Neural progenitor cell (in vitro differentiated cells): ENCODE results near the gene UTY. TPM values are rescaled to one million over a fixed set of nuclear protein-coding genes. Genes with fewer than 3 reads are reported as not detected.

Experiments
- DNase-seq: peaks from one replicate; pipeline ENCODE4 v3.0.0-alpha.2; 2016; ENCODE audit warnings: low spot score
- H2AFZ ChIP-seq: fragments of 200-600 bp; sonication (generic); replicated peaks from 2 replicates; pipeline ENCODE4 v1.6.1; 2016; ENCODE audit warnings: antibody characterized with exemption
- H3F3A ChIP-seq: fragments of 200-600 bp; sonication (generic); 2 replicates; pipeline ENCODE4 v1.6.1; 2016; ENCODE audit warnings: antibody characterized with exemption, low read depth
- H3K27ac ChIP-seq: fragments of 200-600 bp; sonication (generic); 2 replicates; pipeline ENCODE4 v1.5.1; 2016; ENCODE audit warnings: mild to moderate bottlenecking
- H3K27me3 ChIP-seq: fragments of 200-600 bp; sonication (generic); 2 replicates; pipeline ENCODE4 v1.6.1; 2016; ENCODE audit warnings: mild to moderate bottlenecking, moderate library complexity
- H3K36me3 ChIP-seq: fragments of 200-600 bp; sonication (generic); 2 replicates; pipeline ENCODE4 v1.5.1; 2016
- H3K4me1 ChIP-seq: fragments of 200-600 bp; sonication (generic); 2 replicates; pipeline ENCODE4 v1.6.1; 2016; ENCODE audit warnings: mixed run types
- H3K4me2 ChIP-seq: fragments of 200-600 bp; sonication (generic); 2 replicates; pipeline ENCODE4 v1.6.1; 2016
- H3K4me3 ChIP-seq: fragments of 200-600 bp; sonication (generic); 2 replicates; pipeline ENCODE4 v1.5.1; 2016
- H3K79me2 ChIP-seq: fragments of 200-600 bp; sonication (generic); 2 replicates; pipeline ENCODE4 v1.6.1; 2016; ENCODE audit warnings: low read depth
- H3K9ac ChIP-seq: fragments of 200-600 bp; sonication (generic); 2 replicates; pipeline ENCODE4 v1.6.1; 2016
- H3K9me3 ChIP-seq: fragments of 200-600 bp; sonication (generic); 2 replicates; pipeline ENCODE4 v1.5.1; 2016; ENCODE audit warnings: low read depth
- H4K20me1 ChIP-seq: fragments of 200-600 bp; sonication (generic); 2 replicates; pipeline ENCODE4 v1.6.1; 2016; ENCODE audit warnings: low read depth
- H3K27ac Mint-ChIP-seq: 3 replicates; pipeline ENCODE4 v1.8.0; 2021; ENCODE audit warnings: mixed read lengths
- H3K27me3 Mint-ChIP-seq: 2 replicates; pipeline ENCODE4 v1.8.0; 2022; ENCODE audit warnings: low read depth, mild to moderate bottlenecking, inconsistent platforms, moderate library complexity, mixed read lengths; ENCODE audit not compliant: insufficient read depth
- H3K36me3 Mint-ChIP-seq: 3 replicates; pipeline ENCODE4 v1.8.0; 2021; ENCODE audit warnings: mixed read lengths
- H3K4me1 Mint-ChIP-seq: 3 replicates; pipeline ENCODE4 v1.8.0; 2021; ENCODE audit warnings: mixed read lengths
- H3K4me3 Mint-ChIP-seq: 3 replicates; pipeline ENCODE4 v1.8.0; 2021; ENCODE audit warnings: mild to moderate bottlenecking, moderate library complexity, mixed read lengths
- H3K9me3 Mint-ChIP-seq: 3 replicates; pipeline ENCODE4 v1.8.0; 2020; ENCODE audit warnings: mixed read lengths
- EZH2 ChIP-seq: fragments of 200-600 bp; sonication (generic); IDR thresholded peaks from 2 replicates; pipeline ENCODE4 v1.6.1; 2017; ENCODE audit warnings: antibody characterized with exemption, mild to moderate bottlenecking, moderate library complexity
- EZH2phosphoT487 ChIP-seq: fragments of 200-600 bp; sonication (generic); IDR thresholded peaks from 2 replicates; pipeline ENCODE4 v1.6.1; 2017; ENCODE audit warnings: antibody characterized with exemption
- total RNA-seq: library from RNA; depleted of rRNA; stranded (reverse); fragments of >200 nt; gene quantifications from 2 replicates; pipeline ENCODE4 v1.2.3, GENCODE V29; 2015; ENCODE audit warnings: low replicate concordance
- TF ChIP-seq, protein P1 (sequence below): fragments of 200-600 bp; sonication (generic); IDR thresholded peaks from 2 replicates; pipeline ENCODE4 v1.5.1; 2017; ENCODE audit warnings: antibody characterized with exemption, mild to moderate bottlenecking

The UTY gene
- total RNA-seq, 1 donor from 2014 or later, result not detected

DNA sequence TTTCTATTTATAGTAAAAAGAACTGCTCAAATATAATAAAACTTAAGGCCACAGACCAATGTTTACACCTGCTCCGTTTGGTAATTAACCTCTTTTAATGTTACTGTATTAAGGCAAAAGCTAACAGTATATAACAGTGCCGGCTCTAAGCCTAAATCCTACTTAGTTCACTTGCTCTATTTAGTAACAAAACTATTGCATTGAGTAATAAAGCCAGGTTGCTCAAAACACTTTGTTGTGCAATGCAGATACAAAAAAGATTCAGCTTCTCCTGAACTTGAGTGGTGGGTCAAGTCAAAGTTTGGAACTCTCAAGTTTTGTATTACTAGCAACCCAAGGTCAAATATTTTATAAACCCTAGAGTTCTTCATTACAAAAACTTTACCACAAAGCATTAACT lies 116.2 kb downstream of the UTY start:
- Histone ChIP-seq H3K4me1 (no peaks in the 10 kb centered on the region), H3F3A (no peaks in the 10 kb centered on the region), H3K9me3 (no peaks in the 10 kb centered on the region), H3K27ac (no peak overlapping the region), H2AFZ (no peak overlapping the region), H3K9ac (no peak overlapping the region), H3K4me3 (no peak overlapping the region), H4K20me1 (no peaks in the 10 kb centered on the region), H3K79me2 (no peaks in the 10 kb centered on the region), H3K27me3 (no peaks in the 10 kb centered on the region), H3K4me2 (no peak overlapping the region), H3K36me3 (no peaks in the 10 kb centered on the region)
- TF ChIP-seq, protein P1, sequence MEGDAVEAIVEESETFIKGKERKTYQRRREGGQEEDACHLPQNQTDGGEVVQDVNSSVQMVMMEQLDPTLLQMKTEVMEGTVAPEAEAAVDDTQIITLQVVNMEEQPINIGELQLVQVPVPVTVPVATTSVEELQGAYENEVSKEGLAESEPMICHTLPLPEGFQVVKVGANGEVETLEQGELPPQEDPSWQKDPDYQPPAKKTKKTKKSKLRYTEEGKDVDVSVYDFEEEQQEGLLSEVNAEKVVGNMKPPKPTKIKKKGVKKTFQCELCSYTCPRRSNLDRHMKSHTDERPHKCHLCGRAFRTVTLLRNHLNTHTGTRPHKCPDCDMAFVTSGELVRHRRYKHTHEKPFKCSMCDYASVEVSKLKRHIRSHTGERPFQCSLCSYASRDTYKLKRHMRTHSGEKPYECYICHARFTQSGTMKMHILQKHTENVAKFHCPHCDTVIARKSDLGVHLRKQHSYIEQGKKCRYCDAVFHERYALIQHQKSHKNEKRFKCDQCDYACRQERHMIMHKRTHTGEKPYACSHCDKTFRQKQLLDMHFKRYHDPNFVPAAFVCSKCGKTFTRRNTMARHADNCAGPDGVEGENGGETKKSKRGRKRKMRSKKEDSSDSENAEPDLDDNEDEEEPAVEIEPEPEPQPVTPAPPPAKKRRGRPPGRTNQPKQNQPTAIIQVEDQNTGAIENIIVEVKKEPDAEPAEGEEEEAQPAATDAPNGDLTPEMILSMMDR, result no peak
- no peak for TF ChIP-seq EZH2
- TF ChIP-seq EZH2phosphoT487, result no peak
- no peaks in the 10 kb centered on the region for H3K27me3 Mint-ChIP-seq
- H3K4me3 Mint-ChIP-seq, result no peak overlapping the region
- no peak overlapping the region for H3K27ac Mint-ChIP-seq
- no peaks in the 10 kb centered on the region for H3K36me3 Mint-ChIP-seq
- no peaks in the 10 kb centered on the region for H3K4me1 Mint-ChIP-seq
- no peak for DNase-seq
- no peaks in the 10 kb centered on the region for H3K9me3 Mint-ChIP-seq

DNA sequence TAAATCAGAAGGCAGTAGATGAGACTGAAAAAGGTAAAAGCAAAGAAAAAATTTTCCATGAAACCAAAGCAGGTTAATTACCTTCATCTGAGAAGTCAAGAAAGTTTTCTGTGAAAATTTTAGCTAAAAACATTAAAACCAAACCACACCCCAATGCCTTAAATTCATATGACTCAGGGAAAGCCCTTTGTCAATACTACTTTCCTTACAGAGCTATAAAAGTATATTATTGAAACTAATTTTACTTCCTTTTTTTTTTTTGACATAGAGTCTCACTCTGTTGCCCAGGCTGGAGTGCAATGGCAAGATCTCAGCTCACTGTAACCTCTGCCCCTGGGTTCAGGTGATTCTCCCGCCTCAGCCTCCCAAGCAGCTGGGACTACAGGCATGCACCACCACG lies 117.2 kb downstream of the UTY start:
- Mint-ChIP-seq H3K27me3 (no peaks in the 10 kb centered on the region), H3K36me3 (no peaks in the 10 kb centered on the region), H3K9me3 (no peaks in the 10 kb centered on the region), H3K27ac (no peak overlapping the region), H3K4me3 (no peak overlapping the region), H3K4me1 (no peaks in the 10 kb centered on the region)
- Histone ChIP-seq H3K27ac (no peak overlapping the region), H2AFZ (no peak overlapping the region), H3K9me3 (no peaks in the 10 kb centered on the region), H4K20me1 (no peaks in the 10 kb centered on the region), H3K27me3 (no peaks in the 10 kb centered on the region), H3K9ac (no peak overlapping the region), H3F3A (no peaks in the 10 kb centered on the region), H3K4me2 (no peak overlapping the region), H3K36me3 (no peaks in the 10 kb centered on the region), H3K4me1 (no peaks in the 10 kb centered on the region), H3K4me3 (no peak overlapping the region), H3K79me2 (no peaks in the 10 kb centered on the region)
- no peak for TF ChIP-seq EZH2phosphoT487
- TF ChIP-seq, protein P1, result no peak
- no peak for TF ChIP-seq EZH2
- DNase-seq, result no peak

DNA sequence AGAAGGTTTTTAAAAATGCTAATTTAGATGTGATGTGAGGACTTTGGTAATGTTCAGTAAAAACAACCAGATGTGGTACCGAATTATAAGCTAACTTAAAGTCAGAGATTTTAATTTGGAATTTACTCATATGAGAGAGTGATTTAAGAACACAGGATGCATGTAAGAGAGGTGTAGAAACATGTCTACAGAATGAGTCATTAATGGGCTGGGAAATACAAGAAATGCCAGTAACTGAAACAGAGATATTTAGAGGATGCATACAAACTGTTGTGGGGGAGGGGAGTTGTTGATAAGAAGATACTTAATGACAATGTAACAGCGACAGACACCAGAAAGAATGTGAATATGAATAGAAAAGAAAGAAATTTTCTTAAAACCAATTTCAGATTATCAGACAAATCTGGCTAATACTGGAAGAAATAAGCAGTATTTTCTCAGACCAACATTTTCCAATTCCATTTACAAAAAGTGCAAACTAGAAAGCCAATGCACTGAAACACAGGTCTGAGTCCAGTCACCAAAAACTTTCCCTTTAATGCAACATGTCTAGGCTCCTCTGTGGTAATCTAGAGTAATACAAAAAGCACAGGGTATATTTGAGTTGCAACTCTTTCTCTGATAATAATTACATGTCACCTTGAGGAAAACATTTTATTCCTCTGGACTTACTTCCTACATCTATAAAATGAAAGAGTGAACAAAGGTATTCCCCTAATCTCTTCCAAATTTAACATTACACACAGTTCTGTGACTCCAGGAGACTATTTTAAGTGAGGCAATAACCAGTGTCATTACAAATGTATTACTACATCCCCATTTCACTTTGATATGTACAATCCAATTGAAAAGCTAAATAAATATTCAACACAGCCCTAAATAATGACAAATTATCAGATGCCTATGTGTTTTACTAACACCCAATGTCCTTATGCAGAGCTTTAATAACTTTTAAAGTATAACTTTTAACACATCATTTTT lies 117.9 kb downstream of the UTY start:
- H3F3A ChIP-seq, result no peaks in the 10 kb centered on the region
- no peaks in the 10 kb centered on the region for H4K20me1 ChIP-seq
- no peaks in the 10 kb centered on the region for H3K79me2 ChIP-seq
- H3K9me3 ChIP-seq, result no peaks in the 10 kb centered on the region
- no peaks in the 10 kb centered on the region for H3K4me1 ChIP-seq
- H3K4me3 ChIP-seq, result no peak overlapping the region
- H3K27me3 ChIP-seq, result no peaks in the 10 kb centered on the region
- no peak for TF ChIP-seq EZH2phosphoT487
- TF ChIP-seq, protein P1, result no peak
- no peak for TF ChIP-seq EZH2
- no peak overlapping the region for H3K4me2 ChIP-seq
- Mint-ChIP-seq H3K4me3 (no peak overlapping the region), H3K36me3 (no peaks in the 10 kb centered on the region), H3K27ac (no peak overlapping the region), H3K9me3 (no peaks in the 10 kb centered on the region), H3K4me1 (no peaks in the 10 kb centered on the region), H3K27me3 (no peaks in the 10 kb centered on the region)
- H3K36me3 ChIP-seq, result no peaks in the 10 kb centered on the region
- no peak for DNase-seq
- H3K27ac ChIP-seq, result no peak overlapping the region
- H3K9ac ChIP-seq, result no peak overlapping the region
- H2AFZ ChIP-seq, result no peak overlapping the region
